HepG2 (cell line): Measurements from ENCODE around the gene P2RX2.

Experiments used
- CEBPB ChIP-seq: IDR thresholded peaks from 2 replicates; pipeline ENCODE4 v1.6.1; 2011; ENCODE audit warnings: low read depth, low read length, improper control_type of control experiment, borderline replicate concordance
- CENPT ChIP-seq: sonication (generic); formaldehyde crosslinking; IDR thresholded peaks from 2 replicates; pipeline ENCODE4 v1.8.0; 2022; ENCODE audit warnings: low read depth, mild to moderate bottlenecking, moderate library complexity, missing genetic modification reagents
- IKZF1 ChIP-seq: fragments of 450-650 bp; IDR thresholded peaks from 2 replicates; pipeline ENCODE4 v1.7.1; 2016
- KLF13 ChIP-seq: sonication (generic); formaldehyde crosslinking; IDR thresholded peaks from 2 replicates; pipeline ENCODE4 v1.4.0; 2020; ENCODE audit warnings: mild to moderate bottlenecking, missing genetic modification reagents
- NFE2 ChIP-seq: sonication (generic); formaldehyde crosslinking; IDR thresholded peaks from 2 replicates; pipeline ENCODE4 v1.4.0; 2020; ENCODE audit warnings: missing genetic modification reagents
- PAX8 ChIP-seq: sonication (generic); formaldehyde crosslinking; IDR thresholded peaks from 2 replicates; pipeline ENCODE4 v1.8.0; 2022; ENCODE audit warnings: mild to moderate bottlenecking, missing genetic modification reagents, borderline replicate concordance
- POGK ChIP-seq: sonication (generic); formaldehyde crosslinking; conservative IDR thresholded peaks from 2 replicates; pipeline ENCODE4 v1.8.0; 2022; ENCODE audit warnings: mild to moderate bottlenecking, moderate library complexity, missing genetic modification reagents
- POLR2AphosphoS5 ChIP-seq: IDR thresholded peaks from 2 replicates; pipeline ENCODE4 v1.6.1; 2012; ENCODE audit warnings: low read depth, low read length
- SCMH1 ChIP-seq: sonication (generic); formaldehyde crosslinking; IDR thresholded peaks from 2 replicates; pipeline ENCODE4 v1.9.0; 2021; ENCODE audit warnings: missing genetic modification reagents, mild to moderate bottlenecking, borderline replicate concordance
- SMC3 ChIP-seq: IDR thresholded peaks from 2 replicates; pipeline ENCODE4 v1.6.1; 2011; ENCODE audit warnings: low read length, improper control_type of control experiment
- ZNF747 ChIP-seq: sonication (generic); formaldehyde crosslinking; IDR thresholded peaks from 2 replicates; pipeline ENCODE4 v1.8.1; 2023; ENCODE audit warnings: missing genetic modification reagents, mild to moderate bottlenecking, borderline replicate concordance
- ZSCAN29 ChIP-seq: sonication (generic); formaldehyde crosslinking; conservative IDR thresholded peaks from 2 replicates; pipeline ENCODE4 v1.4.0; 2020; ENCODE audit warnings: mild to moderate bottlenecking, missing genetic modification reagents

- TF ChIP-seq CEBPB: no peak
- no peak for TF ChIP-seq POGK
- TF ChIP-seq NFE2 (CRISPR knock-in tag): no peak
- no peak for TF ChIP-seq IKZF1
- TF ChIP-seq PAX8 (CRISPR knock-in tag): no peak
- TF ChIP-seq ZNF747 (CRISPR knock-in tag): no peak
- TF ChIP-seq KLF13 (CRISPR knock-in tag): no peak
- TF ChIP-seq SCMH1 (CRISPR knock-in tag): no peak
- TF ChIP-seq CENPT (CRISPR knock-in tag): no peak
- no peak for TF ChIP-seq SMC3
- TF ChIP-seq POLR2AphosphoS5: no peak
- no peak for TF ChIP-seq ZSCAN29 (CRISPR knock-in tag)
Measured at GRCh38 chr12:132647858-132648257, 29.3 kb downstream of the P2RX2 start.
